Caco-2 (cell line): ENCODE results near the gene COL5A2. TPM values are rescaled to one million over a fixed set of nuclear protein-coding genes. Genes with fewer than 3 reads are reported as not detected.

Experiments used
- BruUV-seq: library from RNA; stranded (reverse); fragments of 400-500 nt; replicated peaks from 2 replicates; lab custom pipeline; 2021; lab: Mats Ljungman, UMichigan
- CTCF ChIA-PET: fragments of 300-600 bp; sonication (Branson Sonifier 250); formaldehyde crosslinking; loops from one replicate; lab custom pipeline; 2022; ENCODE audit warnings: antibody characterized with exemption; lab: Charles Lee
- POLR2A ChIA-PET: fragments of 300-600 bp; sonication (Branson Sonifier 250); formaldehyde crosslinking; loops from one replicate; lab custom pipeline; 2022; ENCODE audit warnings: antibody characterized with exemption; lab: Charles Lee
- DNase-seq, 2 experiments: peaks; one replicate each; pipeline versions ENCODE4 v3.0.0 to v3.0.0-alpha.2; 2020 to 2022
- H3K27me3 ChIP-seq: replicated peaks from 2 replicates; pipeline ENCODE4 v1.6.0; 2011; ENCODE audit warnings: low read length; ENCODE audit not compliant: control insufficient read depth, insufficient read depth
- H3K36me3 ChIP-seq: 2 replicates; pipeline ENCODE4 v1.5.1; 2011; ENCODE audit warnings: low read length; ENCODE audit not compliant: control insufficient read depth, insufficient read depth
- H3K4me1 ChIP-seq: fragments of 250-450 bp; sonication (Bioruptor Pico); 2 replicates; pipeline ENCODE4 v1.5.1; 2020; ENCODE audit warnings: mild to moderate bottlenecking
- H3K4me3 ChIP-seq: 2 replicates; pipeline ENCODE4 v1.5.1; 2011; ENCODE audit warnings: low read depth, mild to moderate bottlenecking, control low read depth, low read length
- H3K9me3 ChIP-seq: fragments of 250-450 bp; sonication (Bioruptor Pico); 2 replicates; pipeline ENCODE4 v1.5.1; 2020; ENCODE audit warnings: mild to moderate bottlenecking, moderate library complexity
- H3K27ac Mint-ChIP-seq: one replicate; pipeline ENCODE4 v1.8.0; 2022; ENCODE audit warnings: mixed read lengths; ENCODE audit not compliant: unreplicated experiment
- H3K27me3 Mint-ChIP-seq: one replicate; pipeline ENCODE4 v1.8.0; 2022; ENCODE audit warnings: mixed read lengths; ENCODE audit not compliant: insufficient read depth, unreplicated experiment
- H3K36me3 Mint-ChIP-seq: one replicate; pipeline ENCODE4 v1.8.0; 2022; ENCODE audit warnings: mild to moderate bottlenecking, mixed read lengths; ENCODE audit not compliant: insufficient read depth, unreplicated experiment
- H3K4me1 Mint-ChIP-seq: one replicate; pipeline ENCODE4 v1.8.0; 2022; ENCODE audit warnings: low read depth, mixed read lengths; ENCODE audit not compliant: unreplicated experiment
- H3K4me3 Mint-ChIP-seq: one replicate; pipeline ENCODE4 v1.8.0; 2022; ENCODE audit warnings: mild to moderate bottlenecking, moderate library complexity, mixed read lengths; ENCODE audit not compliant: unreplicated experiment
- H3K9me3 Mint-ChIP-seq: one replicate; pipeline ENCODE4 v1.8.0; 2022; ENCODE audit warnings: mixed read lengths; ENCODE audit not compliant: unreplicated experiment
- CTCF ChIP-seq, 2 experiments: fragments of 200-600 bp in 1 of 2; IDR thresholded peaks; 1 replicate in 1 of 2; 2 replicates in 1 of 2; pipeline versions ENCODE4 v1.5.1 to v1.8.0; 2011 to 2022; ENCODE audit warnings: antibody characterized with exemption in 1 of 2, control low read depth in 1 of 2, inconsistent platforms in 1 of 2, low read depth in 1 of 2, low read length in 1 of 2, mild to moderate bottlenecking in 1 of 2, moderate library complexity in 1 of 2; ENCODE audit not compliant: insufficient read depth in 1 of 2, severe bottlenecking in 1 of 2, unreplicated experiment in 1 of 2
- intact Hi-C: fragments of 100-400 bp; cut with micrococcal nuclease; formaldehyde crosslinking; loops from one replicate; pipeline ENCODE4 v1.10.0; 2022; ENCODE audit not compliant: unreplicated experiment
- total RNA-seq: library from RNA; stranded (reverse); gene quantifications from 2 replicates; pipeline ENCODE4 v1.2.3, GENCODE V29; 2022

The COL5A2 gene
- total RNA-seq, 1 experiment from 2014 or later = 244 TPM

- Mint-ChIP-seq H3K9me3 (no peaks in the 10 kb centered on the region), H3K36me3 (peaks cover 47% of the 10 kb centered on the region), H3K4me3 (no peak overlapping the region), H3K27ac (no peak overlapping the region), H3K4me1 (peaks cover 13% of the 10 kb centered on the region), H3K27me3 (no peaks in the 10 kb centered on the region)
- Histone ChIP-seq H3K27me3 (no peaks in the 10 kb centered on the region), H3K4me3 (no peak overlapping the region), H3K9me3 (no peaks in the 10 kb centered on the region), H3K36me3 (no peaks in the 10 kb centered on the region), H3K4me1 (peaks cover 6% of the 10 kb centered on the region; the same call in 1 of the 2 replicates)
- TF ChIP-seq CTCF (IDR thresholded peaks at IDR 0.05; ENCODE audit: insufficient read depth in 1 of 2, low read depth in 1 of 2, low read length in 1 of 2, severe bottlenecking in 1 of 2, unreplicated experiment in 1 of 2) = no peak
- BruUV-seq = no TSS peak
- intact Hi-C loops = no loop called here
- DNase-seq = no peak
- ChIA-PET CTCF (no interaction called here), POLR2A (no interaction called here)
Measured at GRCh38 chr2:189069855-189070619, 109.5 kb downstream of the COL5A2 start.

- Mint-ChIP-seq H3K4me3 (no peak overlapping the region), H3K4me1 (peaks cover 13% of the 10 kb centered on the region), H3K9me3 (no peaks in the 10 kb centered on the region), H3K27ac (peak overlapping the region; percentile 2), H3K27me3 (no peaks in the 10 kb centered on the region), H3K36me3 (peaks cover 46% of the 10 kb centered on the region)
- Histone ChIP-seq H3K4me3 (no peak overlapping the region), H3K36me3 (no peaks in the 10 kb centered on the region), H3K4me1 (peaks cover 6% of the 10 kb centered on the region; the same call in 1 of the 2 replicates), H3K27me3 (no peaks in the 10 kb centered on the region), H3K9me3 (no peaks in the 10 kb centered on the region)
- no peak for TF ChIP-seq CTCF (IDR thresholded peaks at IDR 0.05; ENCODE audit: insufficient read depth in 1 of 2, low read depth in 1 of 2, low read length in 1 of 2, severe bottlenecking in 1 of 2, unreplicated experiment in 1 of 2)
- CTCF ChIA-PET = no interaction called here
- no peak for DNase-seq
- POLR2A ChIA-PET = no interaction called here
- intact Hi-C loops = no loop called here
- no TSS peak for BruUV-seq
Measured at GRCh38 chr2:189066037-189066436, 113.5 kb downstream of the COL5A2 start.

- no TSS peak for BruUV-seq
- Mint-ChIP-seq H3K36me3 (peaks cover 40% of the 10 kb centered on the region), H3K9me3 (no peaks in the 10 kb centered on the region), H3K27me3 (no peaks in the 10 kb centered on the region), H3K4me1 (peaks cover 8% of the 10 kb centered on the region), H3K27ac (no peak overlapping the region), H3K4me3 (no peak overlapping the region)
- H3K27me3 ChIP-seq = no peaks in the 10 kb centered on the region
- TF ChIP-seq CTCF (IDR thresholded peaks at IDR 0.05; ENCODE audit: insufficient read depth in 1 of 2, low read depth in 1 of 2, low read length in 1 of 2, severe bottlenecking in 1 of 2, unreplicated experiment in 1 of 2) = no peak
- H3K4me3 ChIP-seq = no peak overlapping the region
- no peak for DNase-seq
- ChIA-PET POLR2A (no interaction called here), CTCF (no interaction called here)
- H3K9me3 ChIP-seq = no peaks in the 10 kb centered on the region
- H3K4me1 ChIP-seq = no peaks in the 10 kb centered on the region
- intact Hi-C loops = no loop called here
- H3K36me3 ChIP-seq = no peaks in the 10 kb centered on the region
Measured at GRCh38 chr2:189060096-189060642, 119.4 kb downstream of the COL5A2 start.
